Stomach (tissue), 9 donors: ENCODE measurements around the gene MKLN1. TPM values are rescaled to one million over a fixed set of nuclear protein-coding genes. Genes with fewer than 3 reads are reported as not detected.

Experiments
- DNase-seq, 2 donors: peaks; one replicate each; pipeline versions ENCODE4 v3.0.0 to v3.0.0-alpha.2; 2013 to 2019
- H3K27ac ChIP-seq, 5 donors: fragments of 200-600 bp in 4 of 5; sonication (generic) in 4 of 5; one replicate each; pipeline ENCODE4 v1.5.1; 2013 to 2019; ENCODE audit warnings: mild to moderate bottlenecking in 1 of 5, moderate library complexity in 1 of 5
- H3K27me3 ChIP-seq, 3 donors: fragments of 200-600 bp; sonication (generic); one replicate each; pipeline ENCODE4 v1.5.1; 2017 to 2019; ENCODE audit warnings: mixed run types in 1 of 3
- H3K36me3 ChIP-seq, 4 donors: fragments of 200-600 bp; sonication (generic); 1 replicate in 3 of 4; 2 replicates in 1 of 4; pipeline ENCODE4 v1.5.1; 2016 to 2019
- H3K4me1 ChIP-seq, 4 donors: fragments of 200-600 bp; sonication (generic); one replicate each; pipeline ENCODE4 v1.5.1; 2016 to 2019
- H3K4me3 ChIP-seq, 4 donors: fragments of 200-600 bp; sonication (generic) in 3 of 4; one replicate each; pipeline ENCODE4 v1.5.1; 2016 to 2019; ENCODE audit warnings: mild to moderate bottlenecking in 1 of 4
- H3K9me3 ChIP-seq, 4 donors: fragments of 200-600 bp; sonication (generic); one replicate each; pipeline ENCODE4 v1.5.1; 2016 to 2019
- CTCF ChIP-seq, 7 experiments: fragments of 450-650 bp in 4 of 7; fragments of 200-600 bp in 3 of 7; sonication (generic) in 3 of 7; IDR thresholded peaks; one replicate each; pipeline ENCODE4 v1.5.1; 2016 to 2019; ENCODE audit warnings: antibody characterized with exemption in 7 of 7, control low read depth in 2 of 7, mild to moderate bottlenecking in 1 of 7
- EP300 ChIP-seq: sonication (generic); formaldehyde crosslinking; IDR thresholded peaks from one replicate; pipeline ENCODE4 v1.6.1; 2017; ENCODE audit warnings: antibody characterized with exemption
- POLR2A ChIP-seq, 4 donors: fragments of 450-650 bp; IDR thresholded peaks; one replicate each; pipeline ENCODE4 v1.6.1; 2016; ENCODE audit warnings: antibody characterized with exemption in 4 of 4, control low read depth in 2 of 4, mild to moderate bottlenecking in 1 of 4, moderate library complexity in 1 of 4
- POLR2AphosphoS5 ChIP-seq, 3 donors: sonication (generic); formaldehyde crosslinking; IDR thresholded peaks; one replicate each; pipeline ENCODE4 v1.6.1; 2016; ENCODE audit warnings: antibody characterized with exemption in 3 of 3
- WGBS, 5 donors: extraction: QIAGEN DNeasy Blood & Tissue Kit in 3 of 5; methylation state at CpG; one replicate each; pipeline versions ENCODE4 v1.1.5 to v1.1.7; 2013 to 2018; 5-methylcytosine and 5-hydroxymethylcytosine counted together
- intact Hi-C: fragments of 100-400 bp; cut with DNase I; formaldehyde crosslinking; loops from one replicate; pipeline ENCODE4 v1.15.1; 2023; ENCODE audit warnings: low total_unique reads
- polyA plus RNA-seq, 3 donors: library from polyadenylated mRNA; stranded (reverse); fragments of 200-250 nt; gene quantifications; one replicate each; pipeline ENCODE4 v1.2.3, GENCODE V29; 2013
- total RNA-seq, 5 donors: library from RNA; depleted of rRNA; stranded (reverse); fragments of >200 nt; gene quantifications; one replicate each; pipeline versions ENCODE4 v1.1.0 to v1.2.3, GENCODE V29; 2014 to 2016
- donor health status: healthy with polysubstance abuse.
- donor health status: Bipolar disorder and iron deficiency.
- donor health status: healthy.

MKLN1 gene
- total and polyA plus RNA-seq, 8 donors: 9.4 to 147 (median 30.8) TPM

- Histone ChIP-seq H3K4me1 (peaks cover 4 to 41% (median 20%) of the 10 kb centered on the region in 4 donors), H3K27me3 (no peaks in the 10 kb centered on the region), H3K4me3 (no peak overlapping the region), H3K27ac (peak overlapping the region in 1 of 5 donors; percentile 49), H3K9me3 (no peaks in the 10 kb centered on the region), H3K36me3 (no peaks in the 10 kb centered on the region)
- intact Hi-C loops: no loop called here
- WGBS, 5 donors: 86 to 92% (median 87%) methylated on average over 4 to 5 of the region's 5 CpGs
- no peak for TF ChIP-seq POLR2A (IDR thresholded peaks at IDR 0.05)
- TF ChIP-seq CTCF (IDR thresholded peaks at IDR 0.05): no peak
- TF ChIP-seq POLR2AphosphoS5 (IDR thresholded peaks at IDR 0.05): no peak
- TF ChIP-seq EP300: no peak
- DNase-seq: no peak
These were observed 215.6 kb downstream of the MKLN1 start for GRCh38 chr7:131543298-131543697.

GRCh38 chr7:131544021-131544420 lies 216.3 kb downstream of the MKLN1 start:
- H3K27me3 ChIP-seq: no peaks in the 10 kb centered on the region
- peak overlapping the region in 2 of 5 donors; percentile 18 to 57 for H3K27ac ChIP-seq
- H3K4me3 ChIP-seq: no peak overlapping the region
- DNase-seq: no peak
- H3K36me3 ChIP-seq: no peaks in the 10 kb centered on the region
- peaks cover 4 to 36% (median 20%) of the 10 kb centered on the region in 4 donors for H3K4me1 ChIP-seq
- H3K9me3 ChIP-seq: no peaks in the 10 kb centered on the region
- no peak for TF ChIP-seq EP300
- TF ChIP-seq POLR2A (IDR thresholded peaks at IDR 0.05): no peak
- TF ChIP-seq POLR2AphosphoS5 (IDR thresholded peaks at IDR 0.05): no peak
- no peak for TF ChIP-seq CTCF (IDR thresholded peaks at IDR 0.05)
- WGBS, 5 donors: 93 to 96% (median 94%) methylated on average over 3 of the region's 3 CpGs
- intact Hi-C loops: no loop called here

- Histone ChIP-seq H3K27me3 (no peaks in the 10 kb centered on the region), H3K4me1 (peaks cover 4 to 30% (median 19%) of the 10 kb centered on the region in 4 donors), H3K27ac (peak overlapping the region in 3 of 5 donors; percentile 18 to 57 (median 30)), H3K9me3 (no peaks in the 10 kb centered on the region), H3K36me3 (no peaks in the 10 kb centered on the region), H3K4me3 (no peak overlapping the region)
- 68 to 79% (median 76%) methylated on average over 5 to 16 of the region's 16 CpGs for WGBS, 5 donors
- DNase-seq: peak in 1 of 2 donors; percentile 48
- intact Hi-C loops: no loop called here
- TF ChIP-seq EP300 (no peak), CTCF (IDR thresholded peaks at IDR 0.05) (no peak), POLR2A (IDR thresholded peaks at IDR 0.05) (no peak), POLR2AphosphoS5 (IDR thresholded peaks at IDR 0.05) (no peak)
These were observed 217.0 kb downstream of the MKLN1 start for GRCh38 chr7:131544449-131545301.

- TF ChIP-seq CTCF (IDR thresholded peaks at IDR 0.05): no peak
- Histone ChIP-seq H3K36me3 (no peaks in the 10 kb centered on the region), H3K27me3 (no peaks in the 10 kb centered on the region), H3K27ac (peak overlapping the region in 2 of 5 donors; percentile 46 to 57), H3K9me3 (no peaks in the 10 kb centered on the region), H3K4me3 (no peak overlapping the region), H3K4me1 (peaks cover 0 to 15% (median 5%) of the 10 kb centered on the region in 4 donors)
- DNase-seq: peak; percentile 48 to 53
- intact Hi-C loops: no loop called here
- WGBS, 5 donors: 69 to 79% (median 73%) methylated on average over 12 of the region's 12 CpGs
These were observed 218.4 kb downstream of the MKLN1 start for GRCh38 chr7:131546126-131546525.

Other genes starting within 250 kb of the MKLN1 start
- 100 to 1,000 TPM in 1 of 5 donors, 10 to 100 TPM in 3, 1 to 10 TPM in 1; 4.7 to 241 (median 30.4) TPM for gene PODXL, start 228.8 kb downstream of the MKLN1 start, total RNA-seq
- gene PODXL, start 228.8 kb downstream of the MKLN1 start, polyA plus RNA-seq: 1 to 10 TPM; 2.9 to 3.8 (median 3.5) TPM